ENCODE results near the gene RAB3GAP2.
A peak's percentile ranks its signal among the peaks of the same experiment; 100 is the strongest.
"Not testable (repeated sequence)": the region's sequence is repeated elsewhere in the genome, so short reads cannot be mapped to it uniquely, and the experiment has no call there.

Gene RAB3GAP2

DNA sequence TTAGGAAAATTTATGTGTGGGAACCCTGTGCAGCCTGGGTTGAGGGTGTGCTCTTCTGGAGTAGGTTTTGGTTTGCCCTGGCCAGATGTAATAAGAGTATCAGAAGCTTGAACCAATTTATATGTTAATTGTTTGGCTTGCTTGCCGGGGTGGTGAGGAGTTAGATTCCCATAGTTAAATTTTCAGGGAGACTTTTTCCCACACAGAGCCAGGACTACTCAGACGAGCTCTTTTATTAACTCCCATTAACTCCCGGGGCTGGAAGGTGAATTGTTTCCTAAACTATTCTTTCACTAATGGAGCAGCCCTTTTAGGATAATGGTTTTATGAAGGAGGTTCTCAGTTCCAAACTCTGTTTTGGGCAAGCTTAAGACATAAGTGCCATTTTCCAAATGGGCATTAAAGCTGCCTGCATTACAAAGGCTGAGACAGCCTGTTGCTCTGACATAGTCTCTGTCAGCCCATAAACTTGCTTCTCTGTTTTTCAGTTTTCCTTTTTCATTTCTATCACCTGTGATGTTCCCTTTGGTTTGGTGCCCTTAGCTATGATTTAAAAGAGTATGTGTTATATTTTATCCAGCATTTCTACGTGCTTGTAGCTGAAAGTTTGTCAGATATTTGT, 18.0 kb upstream of the RAB3GAP2 start:
- DNase-seq (ENCODE audit: low read depth) = no peak

DNA sequence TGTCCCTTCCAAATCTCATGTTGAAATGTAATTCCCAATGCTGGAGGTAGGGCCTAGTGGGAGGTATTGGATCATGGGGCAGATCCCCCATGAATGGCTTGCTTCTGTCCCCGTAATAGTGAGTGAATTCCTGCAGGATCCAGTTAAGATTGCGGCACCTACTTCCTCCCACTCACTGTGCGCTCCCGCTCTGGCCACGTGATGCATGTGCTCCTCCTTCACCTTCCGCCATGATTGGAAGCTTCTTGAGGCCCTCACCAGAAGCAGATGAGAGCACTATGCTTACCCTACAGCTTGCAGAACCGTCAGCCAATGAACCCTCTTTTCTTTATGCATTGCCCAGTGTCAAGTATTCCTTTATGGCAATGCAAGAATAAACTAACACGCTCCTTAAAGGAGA, 14.9 kb upstream of the RAB3GAP2 start:
- DNase-seq (ENCODE audit: low read depth) = no peak

DNA sequence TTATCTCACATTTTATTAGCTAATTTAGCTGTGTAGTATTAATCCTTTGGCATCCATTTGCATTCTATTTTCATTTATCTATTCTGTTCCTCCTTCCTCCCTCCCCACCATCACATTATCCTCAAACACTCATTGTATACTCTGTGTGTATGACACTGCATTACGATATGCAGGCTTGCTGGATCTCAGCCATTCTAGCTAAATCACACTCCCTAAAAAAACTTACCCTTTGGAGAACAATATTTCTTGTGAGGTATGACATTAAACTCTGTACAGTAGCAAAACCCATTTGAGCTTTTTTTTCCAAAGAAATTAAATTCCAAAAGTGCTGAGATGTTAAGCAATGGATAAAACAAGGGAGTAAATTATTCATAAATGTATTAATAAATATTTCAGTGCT, 11.4 kb upstream of the RAB3GAP2 start:
- DNase-seq (ENCODE audit: low read depth) = no peak

DNA sequence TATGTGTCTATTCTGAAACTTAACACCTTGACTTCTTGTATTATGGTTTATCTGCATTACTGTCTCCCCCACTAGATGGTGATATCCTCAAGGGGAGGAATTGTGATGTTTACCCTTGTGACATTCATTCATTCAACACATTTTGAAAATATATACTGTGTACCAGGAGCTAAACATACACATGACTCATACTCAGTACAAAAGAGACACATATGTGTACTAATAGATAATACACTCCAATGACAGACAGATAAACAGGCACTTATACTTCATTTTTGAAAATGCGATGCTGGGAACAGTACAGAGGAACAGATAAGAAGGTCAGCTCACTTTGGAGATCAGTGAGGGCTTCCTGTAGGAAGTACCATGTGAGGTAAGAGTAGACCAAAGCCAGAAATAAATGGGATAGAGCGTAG, 8.9 kb upstream of the RAB3GAP2 start:
- DNase-seq (ENCODE audit: low read depth) = no peak

DNA sequence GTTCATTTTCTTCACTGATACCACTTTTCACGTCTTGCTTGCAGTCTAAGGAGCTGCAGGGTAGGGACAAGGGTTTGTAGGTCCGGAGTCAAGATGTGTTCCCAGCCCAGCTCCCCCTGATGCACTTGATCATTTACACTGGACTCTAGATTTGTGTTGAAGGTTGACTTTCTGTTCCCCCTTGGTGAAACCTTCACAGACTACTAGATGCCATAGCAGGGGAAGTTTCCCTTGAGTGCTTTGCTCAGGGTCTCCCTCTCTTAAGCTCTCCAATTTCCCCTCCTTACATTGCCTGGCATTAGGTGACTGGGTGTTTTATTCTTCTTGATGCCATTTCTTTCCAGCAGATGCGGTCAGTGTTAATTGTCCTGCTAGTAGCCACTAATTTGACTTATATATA, 8.0 kb upstream of the RAB3GAP2 start:
- no peak for DNase-seq (ENCODE audit: low read depth)

DNA sequence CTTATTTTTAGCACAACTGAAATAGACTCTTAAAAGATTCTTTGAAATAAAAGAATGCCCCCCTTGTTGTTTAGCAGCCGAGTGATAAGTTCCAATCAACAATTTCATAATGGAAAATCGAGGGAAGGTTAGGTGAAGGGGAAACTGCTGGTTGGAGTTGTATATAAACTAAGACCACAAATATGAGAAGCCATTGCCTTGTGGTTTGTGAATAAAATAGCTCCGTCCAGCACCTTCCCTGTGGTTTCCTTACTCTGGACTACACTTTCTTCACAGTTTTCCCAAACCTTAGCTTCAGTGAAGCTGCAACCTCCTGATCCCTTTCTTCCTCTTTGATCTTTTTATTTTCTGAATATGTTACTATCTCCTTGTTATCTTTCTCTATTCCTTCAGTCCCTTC, 6.7 kb upstream of the RAB3GAP2 start:
- DNase-seq (ENCODE audit: low read depth) = no peak

DNA sequence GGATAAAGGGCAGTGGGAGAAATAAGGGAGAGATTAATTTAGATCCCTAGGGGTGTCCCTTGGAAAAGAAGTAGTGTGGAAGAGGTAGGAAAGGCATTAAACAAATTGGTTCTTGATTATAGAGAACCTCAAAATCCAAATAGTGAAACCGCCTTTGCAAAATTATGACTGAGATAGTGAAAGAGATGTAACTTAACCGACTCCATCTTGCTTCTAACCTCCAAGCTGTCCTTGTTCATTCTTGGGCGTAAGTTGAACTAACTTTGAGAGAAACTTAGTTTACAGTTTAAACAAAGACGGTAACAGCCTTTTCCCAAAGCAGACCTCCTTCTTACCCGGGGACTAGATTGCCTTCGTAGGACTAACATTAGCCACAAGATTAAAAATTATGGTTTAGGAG, 3.2 kb upstream of the RAB3GAP2 start:
- DNase-seq (ENCODE audit: low read depth) = no peak

DNA sequence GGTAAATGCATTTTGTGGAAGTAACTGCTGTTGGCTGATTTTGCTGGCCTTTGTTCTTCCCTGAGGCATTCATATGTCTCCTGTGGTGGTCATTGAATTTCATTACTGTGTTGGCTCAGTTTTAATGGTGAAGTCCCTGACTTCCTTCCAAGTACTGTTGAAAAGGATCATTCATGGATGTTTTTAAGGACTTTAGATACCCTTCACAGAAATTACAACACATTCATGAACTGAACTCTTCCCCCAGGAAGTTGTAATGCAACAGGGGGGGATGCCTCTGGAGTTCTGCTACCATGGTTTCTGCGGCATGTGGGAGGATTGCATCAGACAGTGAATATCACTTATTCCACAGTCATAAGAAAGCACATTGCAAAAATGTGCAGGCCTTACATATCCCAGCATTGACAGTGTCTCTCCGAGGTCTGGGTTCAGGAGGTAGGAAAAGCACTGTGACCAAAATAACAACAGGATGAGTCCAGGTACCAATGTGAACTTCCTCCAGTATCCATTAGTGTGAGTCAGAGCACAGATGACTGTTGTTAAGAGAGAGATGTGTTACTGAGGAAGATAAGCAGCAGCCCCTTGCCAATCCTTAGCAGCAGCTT, 2.1 kb upstream of the RAB3GAP2 start:
- no peak for DNase-seq (ENCODE audit: low read depth)

DNA sequence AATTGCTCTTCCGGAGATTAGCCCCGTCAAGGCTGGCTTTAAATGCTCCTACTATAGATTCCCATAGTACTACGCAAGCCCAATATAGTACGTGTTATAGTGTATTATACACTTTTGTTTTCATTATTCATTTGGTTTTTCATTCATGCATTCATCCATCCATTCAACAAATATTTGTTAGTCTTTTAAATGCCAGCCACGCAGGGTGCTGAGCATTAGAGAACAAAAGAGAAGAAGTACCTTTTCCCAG, 513 bp upstream of the RAB3GAP2 start:
- DNase-seq (ENCODE audit: low read depth) = no peak

DNA sequence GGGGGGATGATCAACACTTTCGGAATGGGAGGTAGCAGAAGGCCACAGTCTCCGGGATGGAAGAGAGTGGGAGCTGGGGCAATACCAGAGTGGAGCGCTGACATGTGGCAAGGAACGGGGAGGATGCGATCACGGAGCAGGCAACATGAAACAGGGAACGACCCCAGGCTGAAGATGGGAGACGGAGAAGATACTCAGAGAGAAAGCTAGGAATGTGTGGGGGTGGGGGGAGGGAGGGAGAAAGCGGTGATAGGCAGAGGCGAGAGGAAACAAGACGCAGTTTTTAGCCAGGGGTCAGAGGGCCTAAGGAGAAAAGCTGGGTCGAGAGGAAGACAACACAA, 577 bp downstream of the RAB3GAP2 start:
- peak; percentile 3 for DNase-seq (ENCODE audit: low read depth)

DNA sequence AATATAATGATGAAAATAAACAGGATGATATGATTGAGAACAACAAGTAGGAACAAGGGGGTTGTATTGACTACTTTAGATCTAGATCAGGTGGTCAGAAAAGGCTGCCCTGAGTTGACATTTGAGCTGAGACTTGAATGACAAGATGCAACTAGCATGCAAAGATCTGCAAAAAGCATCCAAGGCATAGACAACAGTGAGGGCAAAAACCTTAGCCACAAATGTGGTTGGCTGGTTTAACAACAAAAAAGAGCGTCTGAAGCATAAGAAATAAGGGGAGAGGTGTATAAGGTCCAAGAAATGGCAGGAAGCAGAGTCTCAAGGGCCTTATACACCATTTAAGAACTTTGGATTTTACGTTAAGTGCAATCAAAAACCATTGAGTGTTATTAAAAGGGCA, 3.2 kb downstream of the RAB3GAP2 start:
- DNase-seq (ENCODE audit: low read depth) = no peak

DNA sequence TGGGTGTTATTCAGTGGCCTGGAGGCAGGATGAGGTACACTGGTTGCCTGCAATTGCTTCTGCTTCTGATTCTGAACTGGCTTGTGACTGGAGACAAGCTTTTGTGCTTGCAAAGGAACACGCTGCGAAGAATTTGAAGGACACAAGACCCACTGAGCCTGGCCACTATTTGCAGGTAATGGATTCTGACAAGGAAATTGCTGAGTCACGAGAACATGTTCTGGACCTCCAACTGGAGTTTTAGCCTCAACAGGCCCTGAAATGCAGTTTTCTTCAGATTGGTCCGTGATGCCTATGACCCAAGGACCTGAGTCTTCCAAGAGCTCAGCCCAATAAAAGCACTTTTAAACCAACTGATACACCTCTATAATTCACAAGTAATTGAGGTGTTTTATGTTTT, 4.6 kb downstream of the RAB3GAP2 start:
- DNase-seq (ENCODE audit: low read depth) = no peak

DNA sequence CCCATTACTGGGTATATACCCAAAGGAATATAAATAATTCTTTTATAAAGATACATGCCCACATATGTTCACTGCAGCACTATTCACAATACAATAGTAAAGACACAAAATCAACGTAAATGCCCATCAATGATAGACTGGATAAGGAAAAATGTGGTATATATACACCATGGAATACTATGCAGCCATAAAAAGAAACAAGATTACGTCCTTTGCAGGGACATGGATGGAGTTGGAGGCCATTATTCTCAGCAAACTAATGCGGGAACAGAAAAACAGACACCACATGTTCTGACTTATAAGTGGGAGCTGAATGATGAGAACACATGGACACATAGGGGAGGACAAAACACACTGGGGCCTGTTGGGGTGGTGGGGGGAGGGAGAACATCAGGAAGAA, 12.0 kb downstream of the RAB3GAP2 start:
- not testable (repeated sequence) for DNase-seq (ENCODE audit: low read depth)

DNA sequence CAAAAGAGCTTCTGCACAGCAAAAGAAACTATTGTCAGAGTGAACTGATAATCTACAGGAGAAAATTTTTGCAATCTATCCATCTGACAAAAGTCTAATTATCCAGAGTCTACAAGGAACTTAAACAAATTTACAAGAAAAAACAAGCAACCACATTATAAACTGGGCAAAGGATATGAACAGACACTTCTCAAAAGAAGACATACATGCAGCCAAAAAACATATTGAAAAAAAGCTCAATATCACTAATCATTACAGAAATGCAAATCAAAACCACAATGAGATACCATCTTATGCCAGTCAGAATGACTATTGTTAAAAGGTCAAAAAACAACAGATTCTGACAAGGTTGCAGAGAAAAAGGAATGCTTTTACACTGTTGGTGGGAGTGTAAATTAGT, 12.5 kb downstream of the RAB3GAP2 start:
- not testable (repeated sequence) for DNase-seq (ENCODE audit: low read depth)

DNA sequence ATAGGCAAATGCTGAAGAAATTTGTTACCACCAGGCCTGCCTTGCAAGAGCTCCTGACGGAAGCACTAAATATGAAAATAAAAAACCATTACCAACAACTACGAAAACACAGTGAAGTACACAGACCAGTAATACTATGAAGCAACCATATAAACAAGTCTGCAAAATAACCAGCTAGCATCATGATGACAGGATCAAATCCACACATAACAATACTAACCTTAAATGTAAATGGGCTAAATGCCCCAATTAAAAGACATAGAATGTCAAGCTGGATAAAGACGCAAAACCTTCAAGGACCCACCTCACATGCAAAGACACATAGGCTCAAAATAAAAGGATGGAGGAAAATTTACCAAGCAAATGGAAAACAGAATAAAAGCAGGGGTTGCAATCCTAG, 16.1 kb downstream of the RAB3GAP2 start:
- not testable (repeated sequence) for DNase-seq (ENCODE audit: low read depth)

DNA sequence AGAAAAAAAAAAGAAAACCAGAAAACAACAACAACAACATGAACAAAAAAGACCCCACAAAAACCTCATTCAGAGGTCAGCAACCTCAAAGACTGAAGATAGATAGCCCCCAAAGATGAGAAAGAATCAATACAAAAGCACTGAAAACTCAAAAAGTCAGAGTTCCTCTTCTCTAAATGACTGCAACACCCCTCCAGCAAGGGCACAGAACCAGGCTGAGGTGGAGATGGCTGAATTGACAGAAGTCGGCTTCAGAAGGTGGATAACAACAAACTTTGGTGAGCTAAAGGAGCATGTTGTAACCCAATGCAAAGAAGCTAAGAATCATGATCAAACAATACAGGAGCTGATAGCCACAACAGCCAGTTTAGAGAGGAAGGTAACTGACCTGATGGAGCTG, 17.0 kb downstream of the RAB3GAP2 start:
- DNase-seq (ENCODE audit: low read depth) = no peak

DNA sequence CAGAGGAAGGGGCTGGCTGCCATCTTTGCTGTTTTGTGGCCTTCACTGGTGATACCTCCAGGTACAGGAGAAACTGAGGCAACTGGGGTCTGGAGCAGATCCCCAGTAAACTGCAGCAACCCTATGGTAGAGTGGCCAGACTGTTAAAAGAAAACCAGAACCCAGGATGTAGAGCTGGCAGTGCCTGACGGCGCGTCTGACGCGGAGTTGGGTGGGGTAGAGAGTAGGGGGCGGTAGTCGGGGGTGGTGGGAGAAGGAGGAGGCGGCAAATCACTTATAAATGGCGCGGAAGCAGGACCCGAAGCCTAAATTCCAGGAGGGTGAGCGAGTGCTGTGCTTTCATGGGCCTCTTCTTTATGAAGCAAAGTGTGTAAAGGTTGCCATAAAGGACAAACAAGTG, 19.0 kb downstream of the RAB3GAP2 start:
- not testable (repeated sequence) for DNase-seq (ENCODE audit: low read depth)

DNA sequence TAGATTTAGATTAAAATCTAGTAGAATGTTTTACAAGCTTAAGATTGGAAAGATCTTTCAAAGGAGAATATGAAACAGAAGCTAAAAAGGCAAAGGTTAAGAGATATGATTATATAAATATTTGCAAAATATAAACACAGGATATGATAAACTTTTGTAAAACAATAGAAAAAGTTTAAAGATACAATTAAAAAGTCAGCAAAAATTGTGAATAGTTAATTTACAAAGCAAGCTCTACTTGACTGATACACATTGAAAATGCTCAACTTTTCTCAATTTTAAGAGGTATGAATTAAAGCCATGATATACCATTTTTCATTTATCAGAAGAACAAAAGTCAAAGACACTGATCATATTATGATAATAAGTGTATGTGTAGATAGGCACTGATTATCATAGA, 21.0 kb downstream of the RAB3GAP2 start:
- no peak for DNase-seq (ENCODE audit: low read depth)

DNA sequence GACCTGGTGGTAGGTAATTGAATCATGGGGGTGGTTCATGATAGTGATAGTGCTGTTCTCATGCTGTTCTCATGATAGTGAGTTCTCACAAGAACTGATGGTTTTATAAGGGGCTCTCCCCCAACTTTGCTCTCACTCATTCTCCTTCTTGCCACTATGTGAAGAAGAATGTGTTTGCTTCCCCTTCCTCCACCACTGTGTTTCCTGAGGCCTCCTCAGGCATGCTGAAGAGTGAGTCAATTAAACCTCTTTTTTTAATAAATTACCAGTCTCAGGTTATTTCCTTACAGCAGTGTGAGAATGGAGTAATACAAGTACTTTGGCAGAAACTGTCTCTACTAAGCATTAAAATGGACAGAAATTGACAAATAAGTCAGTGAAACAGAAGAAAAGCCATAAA, 21.6 kb downstream of the RAB3GAP2 start:
- DNase-seq (ENCODE audit: low read depth) = no peak

DNA sequence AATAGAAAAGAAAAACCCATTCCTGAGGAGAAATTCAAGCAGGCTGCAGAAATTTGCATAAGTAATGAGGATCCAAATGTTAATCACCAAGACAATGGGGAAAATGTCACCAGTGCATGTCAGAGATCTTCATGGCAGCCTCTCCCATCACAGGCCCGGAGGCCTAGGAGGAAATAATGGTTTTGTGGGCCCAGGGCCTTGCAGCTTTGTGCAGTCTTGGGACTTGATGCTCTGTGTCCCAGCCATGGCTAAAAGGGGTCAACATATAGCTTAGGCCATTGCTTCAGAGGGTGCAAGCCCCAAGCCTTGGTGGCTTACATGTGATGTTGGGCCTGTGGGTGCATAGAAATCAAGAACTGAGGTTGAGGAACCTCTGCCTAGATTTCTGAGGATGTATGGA, 22.7 kb downstream of the RAB3GAP2 start:
- DNase-seq (ENCODE audit: low read depth) = no peak

DNA sequence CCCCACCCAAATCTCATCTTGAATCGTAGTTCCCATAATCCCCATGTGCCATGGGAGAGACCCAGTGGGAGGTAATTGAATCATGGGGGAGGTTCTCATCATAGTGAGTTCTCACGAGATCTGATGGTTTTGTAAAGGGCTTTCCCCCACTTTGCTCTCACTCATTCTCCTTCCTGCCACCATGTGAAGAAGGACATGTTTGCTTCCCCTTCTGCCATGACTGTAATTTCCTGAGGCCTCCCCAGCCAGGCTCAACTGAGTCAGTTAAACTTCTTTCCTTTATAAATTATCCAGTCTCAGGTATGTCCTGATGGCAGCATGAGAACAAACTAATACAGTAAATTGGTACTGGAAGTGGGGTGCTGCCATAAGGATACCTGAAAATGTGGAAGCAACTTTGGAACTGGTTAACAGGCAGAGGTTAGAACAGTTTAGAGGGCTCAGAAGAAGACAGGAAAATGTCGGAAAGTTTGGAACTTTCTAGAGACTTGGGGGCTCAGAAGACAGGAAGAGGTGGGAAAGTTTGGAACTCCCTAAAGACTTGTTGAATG, 23.5 kb downstream of the RAB3GAP2 start:
- DNase-seq (ENCODE audit: low read depth) = not testable (repeated sequence)

DNA sequence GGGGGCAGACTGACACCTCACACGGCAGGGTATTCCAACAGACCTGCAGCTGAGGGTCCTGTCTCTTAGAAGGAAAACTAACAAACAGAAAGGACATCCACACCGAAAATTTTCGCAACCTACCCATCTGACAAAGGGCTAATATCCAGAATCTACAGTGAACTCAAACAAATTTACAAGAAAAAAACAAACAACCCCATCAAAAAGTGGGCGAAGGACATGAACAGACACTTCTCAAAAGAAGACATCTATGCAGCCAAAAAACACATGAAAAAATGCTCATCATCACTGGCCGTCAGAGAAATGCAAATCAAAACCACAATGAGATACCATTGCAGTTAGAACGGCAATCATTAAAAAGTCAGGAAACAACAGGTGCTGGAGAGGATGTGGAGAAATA, 26.4 kb downstream of the RAB3GAP2 start:
- not testable (repeated sequence) for DNase-seq (ENCODE audit: low read depth)

DNA sequence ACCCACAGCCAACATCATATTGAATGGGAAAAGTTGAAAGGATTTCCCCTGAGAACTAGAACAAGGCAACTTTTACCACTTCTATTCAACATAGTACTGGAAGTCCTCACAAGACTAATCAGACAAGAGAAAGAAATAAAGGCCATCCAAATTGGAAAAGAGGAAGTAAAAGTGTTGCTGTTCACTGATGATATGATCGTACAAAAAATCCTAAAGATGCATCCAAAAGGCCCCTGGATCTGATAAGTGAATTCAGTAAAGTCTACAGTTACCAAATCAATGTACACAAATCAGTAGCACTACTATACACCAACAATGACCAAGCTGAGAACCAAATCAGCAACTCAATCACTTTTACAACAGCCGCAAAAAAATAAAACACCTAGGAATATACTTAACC, 28.3 kb downstream of the RAB3GAP2 start:
- no peak for DNase-seq (ENCODE audit: low read depth)

DNA sequence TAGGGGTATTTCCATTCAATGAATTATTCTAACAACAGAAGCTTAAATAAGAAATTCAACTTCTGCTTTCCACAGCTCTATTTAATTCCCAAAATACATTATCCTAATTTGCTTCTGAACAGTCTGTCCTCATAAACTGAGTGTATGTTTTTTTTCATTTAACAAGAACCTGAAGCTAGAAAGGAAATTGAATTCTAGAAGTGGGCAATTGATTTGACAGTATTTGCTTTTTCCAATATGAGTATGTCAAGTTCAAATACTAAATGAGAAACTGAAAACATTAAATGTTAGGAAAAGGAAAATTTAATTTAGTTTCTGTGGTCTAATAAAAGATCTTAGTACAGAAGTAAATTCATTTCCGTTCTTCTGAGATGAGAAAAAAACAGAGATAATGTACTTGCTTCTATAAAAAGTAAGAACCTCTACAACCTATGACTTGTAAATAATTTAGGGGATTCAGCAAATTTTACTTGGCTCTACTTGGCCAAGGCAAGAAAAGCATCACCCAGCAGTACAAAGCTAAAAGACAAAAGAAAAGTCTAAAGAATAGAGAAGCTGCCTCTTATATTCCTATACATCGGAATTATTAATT, 31.1 kb downstream of the RAB3GAP2 start:
- DNase-seq (ENCODE audit: low read depth) = no peak
